Spleen (tissue), 11 donors: Measurements from ENCODE around the gene NLGN3. TPM values are rescaled to one million over a fixed set of nuclear protein-coding genes. Genes with fewer than 3 reads are reported as not detected.

ENCODE experiments used
- DNase-seq: peaks from one replicate; pipeline ENCODE4 v3.0.0-alpha.2; 2020
- H3K27ac ChIP-seq, 8 donors: fragments of 200-600 bp; sonication (generic) in 7 of 8; 1 replicate in 4 of 8; 2 replicates in 4 of 8; pipeline versions ENCODE4 v1.5.0 to v1.8.0; 2016 to 2021; ENCODE audit warnings: inconsistent platforms in 4 of 8, mild to moderate bottlenecking in 4 of 8, moderate library complexity in 1 of 8
- H3K27me3 ChIP-seq, 7 donors: fragments of 200-600 bp; sonication (generic) in 6 of 7; replicated peaks in 1 of 7; 1 replicate in 4 of 7; 2 replicates in 3 of 7; pipeline versions ENCODE4 v1.5.0 to v1.8.0; 2016 to 2021; ENCODE audit warnings: inconsistent platforms in 3 of 7, mild to moderate bottlenecking in 1 of 7
- H3K36me3 ChIP-seq, 6 donors: fragments of 200-600 bp; sonication (generic) in 5 of 6; 1 replicate in 4 of 6; 2 replicates in 2 of 6; pipeline versions ENCODE4 v1.5.0 to v1.8.0; 2016 to 2021; ENCODE audit warnings: inconsistent platforms in 2 of 6
- H3K4me1 ChIP-seq, 6 donors: fragments of 200-600 bp; sonication (generic) in 5 of 6; 1 replicate in 3 of 6; 2 replicates in 3 of 6; pipeline versions ENCODE4 v1.5.0 to v1.8.0; 2016 to 2021; ENCODE audit warnings: inconsistent platforms in 3 of 6
- H3K4me3 ChIP-seq, 8 donors: fragments of 200-600 bp; sonication (generic) in 7 of 8; 1 replicate in 4 of 8; 2 replicates in 4 of 8; pipeline versions ENCODE4 v1.5.0 to v1.8.0; 2016 to 2021; ENCODE audit warnings: inconsistent platforms in 4 of 8, mild to moderate bottlenecking in 4 of 8, moderate library complexity in 2 of 8
- H3K9me3 ChIP-seq, 8 donors: fragments of 200-600 bp; sonication (generic) in 7 of 8; 1 replicate in 4 of 8; 2 replicates in 4 of 8; pipeline versions ENCODE4 v1.5.0 to v1.8.0; 2016 to 2021; ENCODE audit warnings: inconsistent platforms in 4 of 8
- CTCF ChIP-seq, 11 experiments: fragments of 200-600 bp in 7 of 11; fragments of 450-650 bp in 4 of 11; sonication (generic) in 4 of 11; IDR thresholded peaks in 8 of 11; conservative IDR thresholded peaks in 3 of 11; 1 replicate in 7 of 11; 2 replicates in 4 of 11; pipeline versions ENCODE4 v1.4.0 to v1.8.0; 2016 to 2021; ENCODE audit warnings: antibody characterized with exemption in 11 of 11, inconsistent platforms in 4 of 11, mild to moderate bottlenecking in 1 of 11
- POLR2A ChIP-seq, 3 donors: fragments of 450-650 bp; IDR thresholded peaks; one replicate each; pipeline ENCODE4 v1.5.1; 2017; ENCODE audit warnings: antibody characterized with exemption in 3 of 3, mild to moderate bottlenecking in 1 of 3
- POLR2AphosphoS5 ChIP-seq, 3 donors: sonication (generic); formaldehyde crosslinking; IDR thresholded peaks; one replicate each; pipeline ENCODE4 v1.5.1; 2017; ENCODE audit warnings: antibody characterized with exemption in 3 of 3
- WGBS, 5 donors: extraction: QIAGEN DNeasy Blood & Tissue Kit in 3 of 5; methylation state at CpG; one replicate each; pipeline versions ENCODE4 v1.1.5 to v1.1.7; 2013 to 2018; 5-methylcytosine and 5-hydroxymethylcytosine counted together
- intact Hi-C: fragments of 100-400 bp; cut with DNase I; formaldehyde crosslinking; loops from one replicate; pipeline ENCODE4 v1.15.0; 2023; ENCODE audit warnings: low total_unique reads
- polyA plus RNA-seq, 3 donors: library from polyadenylated mRNA; stranded (reverse); fragments of 200-250 nt; gene quantifications; one replicate each; pipeline ENCODE4 v1.2.1, GENCODE V29; 2013
- total RNA-seq, 7 donors: library from RNA; depleted of rRNA in 3 of 7; stranded (reverse); fragments of >200 nt in 3 of 7; fragmentation: NEBNext Ultra II Directional in 4 of 7; extraction: Animal tissue kit (Norgen Biotek cat#: 25700) in 4 of 7; gene quantifications; one replicate each; pipeline versions ENCODE4 v1.1.0 to v1.2.1, GENCODE V29; 2016 to 2021
- donor health status: healthy with polysubstance abuse.
- donor health status: DM: no; HTN: no; CAD: no; lungs with moderate emphysema.
- donor health status: DM: no; HTN: no; CAD: no.
- donor health status: Bipolar disorder and iron deficiency.
- donor health status: healthy.
- donor health status: DM: no; HTN: no; CAD: no.
- donor health status: DM: yes; HTN: yes; CAD: no.

Gene NLGN3
- total and polyA plus RNA-seq, 10 donors, result 0.14 to 2.5 (median 0.85) TPM

DNA sequence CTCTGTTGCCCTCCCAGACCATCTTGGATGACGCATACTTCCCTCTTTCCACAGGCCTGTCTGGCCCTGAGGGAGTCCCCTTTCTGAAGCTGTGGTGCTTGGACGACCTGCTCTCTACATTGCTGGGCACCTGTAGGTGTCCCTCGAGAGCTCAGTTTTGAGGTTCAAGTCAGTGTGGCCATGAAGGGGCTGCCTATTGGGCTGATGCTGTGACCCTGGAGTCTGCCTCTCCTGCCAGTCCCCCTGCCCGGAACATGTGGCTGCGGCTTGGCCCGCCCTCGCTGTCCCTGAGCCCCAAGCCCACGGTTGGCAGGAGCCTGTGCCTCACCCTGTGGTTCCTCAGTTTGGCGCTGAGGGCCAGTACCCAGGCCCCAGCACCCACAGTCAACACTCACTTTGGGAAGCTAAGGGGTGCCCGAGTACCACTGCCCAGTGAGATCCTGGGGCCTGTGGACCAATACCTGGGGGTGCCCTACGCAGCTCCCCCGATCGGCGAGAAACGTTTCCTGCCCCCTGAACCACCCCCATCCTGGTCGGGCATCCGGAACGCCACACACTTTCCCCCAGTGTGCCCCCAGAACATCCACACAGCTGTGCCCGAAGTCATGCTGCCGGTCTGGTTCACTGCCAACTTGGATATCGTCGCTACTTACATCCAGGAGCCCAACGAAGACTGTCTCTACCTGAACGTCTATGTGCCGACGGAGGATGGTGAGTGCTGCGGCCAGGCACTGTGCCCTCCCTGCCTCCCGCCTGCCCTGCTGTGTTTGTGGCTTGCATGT is 3.0 kb downstream of the NLGN3 start:
- DNase-seq, result no peak
- Histone ChIP-seq H3K27ac (no peak overlapping the region), H3K4me3 (no peak overlapping the region), H3K9me3 (no peaks in the 10 kb centered on the region), H3K4me1 (peaks cover 0 to 19% (median 2%) of the 10 kb centered on the region in 6 donors), H3K27me3 (no peaks in the 10 kb centered on the region), H3K36me3 (peaks cover 0 to 14% (median under 1%) of the 10 kb centered on the region in 6 donors)
- 81 to 94% (median 84%) methylated on average over 19 to 28 of the region's 28 CpGs for WGBS, 5 donors
- intact Hi-C loops, result no loop called here
- TF ChIP-seq POLR2A (IDR thresholded peaks at IDR 0.05), result no peak
- TF ChIP-seq CTCF (IDR thresholded peaks at IDR 0.05 in 8 of 11, conservative IDR thresholded peaks at IDR 0.05 in 3 of 11), result no peak
- TF ChIP-seq POLR2AphosphoS5 (IDR thresholded peaks at IDR 0.05), result peak in 1 of 3 donors; percentile 56

DNA sequence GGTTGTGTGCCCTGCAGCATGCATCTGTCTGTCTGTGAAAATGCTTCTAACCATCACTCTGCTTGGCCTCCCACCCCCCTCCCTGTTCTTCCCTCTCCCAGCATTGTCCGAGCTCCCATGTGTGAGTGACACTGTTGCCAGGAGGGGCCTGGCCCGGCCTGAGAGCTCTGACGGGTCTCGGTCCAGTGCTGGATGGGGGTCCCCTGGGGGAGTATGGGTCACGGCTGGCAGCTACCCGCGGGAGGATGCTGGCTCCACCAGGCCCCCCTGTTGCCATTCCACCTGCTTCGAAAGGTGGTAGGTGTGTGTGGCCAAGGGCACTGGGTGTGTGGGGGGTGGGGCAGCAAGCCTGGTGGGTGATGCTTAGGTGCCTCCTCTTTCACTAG is 3.6 kb downstream of the NLGN3 start:
- Histone ChIP-seq H3K4me1 (peaks cover 0 to 19% (median 2%) of the 10 kb centered on the region in 6 donors), H3K27me3 (no peaks in the 10 kb centered on the region), H3K36me3 (peaks cover 0 to 8% (median 0%) of the 10 kb centered on the region in 6 donors), H3K9me3 (no peaks in the 10 kb centered on the region), H3K4me3 (no peak overlapping the region), H3K27ac (no peak overlapping the region)
- TF ChIP-seq POLR2AphosphoS5 (IDR thresholded peaks at IDR 0.05) (no peak), POLR2A (IDR thresholded peaks at IDR 0.05) (no peak), CTCF (IDR thresholded peaks at IDR 0.05 in 8 of 11, conservative IDR thresholded peaks at IDR 0.05 in 3 of 11) (no peak)
- intact Hi-C loops, result no loop called here
- 73 to 100% (median 87%) methylated on average over 1 to 8 of the region's 8 CpGs for WGBS, 5 donors
- no peak for DNase-seq

DNA sequence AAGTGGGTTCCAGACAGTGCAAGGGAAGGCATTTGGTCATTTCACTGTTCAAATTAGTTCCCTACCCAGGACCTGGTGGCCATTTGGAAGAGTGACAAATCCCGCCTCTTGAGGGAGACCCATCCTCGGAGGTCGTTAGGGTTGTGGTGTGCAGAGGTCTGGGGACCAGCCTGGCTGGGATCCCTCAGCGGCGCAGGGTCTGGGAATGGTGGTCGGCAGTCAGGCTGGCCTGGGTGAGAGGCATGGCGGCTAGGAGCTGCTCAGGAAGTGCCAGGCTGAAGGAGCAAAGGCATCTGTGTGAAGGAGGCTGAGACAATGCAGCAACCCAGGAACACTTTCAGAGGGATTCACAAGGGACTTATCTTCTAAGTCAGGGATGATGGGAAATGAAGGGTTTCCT is 6.7 kb downstream of the NLGN3 start:
- H3K4me3 ChIP-seq, result no peak overlapping the region
- no peaks in the 10 kb centered on the region for H3K27me3 ChIP-seq
- TF ChIP-seq POLR2A (IDR thresholded peaks at IDR 0.05) (no peak), POLR2AphosphoS5 (IDR thresholded peaks at IDR 0.05) (peak in 1 of 3 donors; percentile 24)
- no peaks in the 10 kb centered on the region for H3K9me3 ChIP-seq
- intact Hi-C loops, result no loop called here
- WGBS, 5 donors, result 71 to 91% (median 80%) methylated on average over 3 to 7 of the region's 7 CpGs
- H3K36me3 ChIP-seq, result no peaks in the 10 kb centered on the region
- DNase-seq, result no peak
- peaks cover 0 to 4% (median 0%) of the 10 kb centered on the region in 6 donors for H3K4me1 ChIP-seq
- no peak overlapping the region for H3K27ac ChIP-seq

GRCh38 chrX:71154196-71154595 is 9.6 kb downstream of the NLGN3 start:
- intact Hi-C loops, result no loop called here
- Histone ChIP-seq H3K27ac (no peak overlapping the region), H3K4me3 (no peak overlapping the region), H3K4me1 (no peaks in the 10 kb centered on the region), H3K9me3 (no peaks in the 10 kb centered on the region), H3K27me3 (no peaks in the 10 kb centered on the region), H3K36me3 (no peaks in the 10 kb centered on the region)
- WGBS, 5 donors, result 84 to 98% (median 94%) methylated on average over 3 to 7 of the region's 7 CpGs
- TF ChIP-seq POLR2AphosphoS5 (IDR thresholded peaks at IDR 0.05), result no peak
- TF ChIP-seq CTCF (IDR thresholded peaks at IDR 0.05 in 8 of 11, conservative IDR thresholded peaks at IDR 0.05 in 3 of 11), result no peak
- TF ChIP-seq POLR2A (IDR thresholded peaks at IDR 0.05), result no peak
- no peak for DNase-seq
